ENCODE results near the gene NASP.

The NASP gene

GRCh38 chr1:45583666-45584350 is at the start of gene NASP:
Gene NASP (plus strand): TSS chr1:45584041. CDS start chr1:45584147, 106 bp downstream.
- peak; percentile 74 for DNase-seq

- no peak for DNase-seq
These were observed 47.7 kb upstream of the NASP start for GRCh38 chr1:45535988-45536766.

GRCh38 chr1:45536886-45537285 is 47.0 kb upstream of the NASP start:
- DNase-seq, result no peak

- DNase-seq, result no peak
These were observed 42.6 kb upstream of the NASP start for GRCh38 chr1:45541193-45541592.

- no peak for DNase-seq
These were observed 41.2 kb upstream of the NASP start for GRCh38 chr1:45542591-45542990.

DNA sequence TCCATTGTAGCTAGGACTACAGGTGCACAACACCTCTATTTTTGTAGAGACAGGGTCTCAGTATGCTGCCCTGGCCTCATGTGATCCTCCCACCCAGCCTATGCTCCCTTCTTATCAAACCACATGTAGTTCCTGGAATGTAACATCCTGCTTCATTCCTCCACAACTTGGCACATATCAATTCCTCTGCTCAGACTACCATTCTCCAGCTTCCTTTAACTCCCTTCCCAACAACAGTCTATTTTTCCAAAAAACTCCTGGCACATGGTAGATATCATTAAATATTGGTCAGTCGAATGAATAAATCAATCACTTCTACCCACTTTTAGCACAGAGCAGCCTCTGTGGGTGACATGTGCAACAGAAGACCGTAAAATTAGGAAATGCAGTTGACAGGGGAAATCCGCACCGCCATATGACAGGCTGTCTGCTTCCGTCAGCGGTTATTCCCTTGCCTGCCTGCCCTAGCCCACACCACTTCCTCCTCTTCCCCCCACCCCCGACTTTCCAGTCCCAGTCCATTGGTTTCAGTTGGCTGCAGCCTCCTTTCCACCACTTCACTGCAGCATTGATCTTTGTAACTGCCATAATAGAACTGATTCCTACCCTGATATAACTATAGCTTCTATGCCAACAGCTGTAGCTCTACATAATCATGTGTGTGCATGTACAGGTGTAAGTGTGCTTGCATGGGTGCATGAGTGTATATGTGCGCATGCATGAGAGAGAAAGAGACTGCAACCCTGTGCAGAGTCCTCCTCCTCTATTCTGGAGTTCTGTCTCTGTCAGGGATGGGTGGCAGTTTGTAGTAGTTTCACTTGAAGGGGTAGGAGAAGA is 40.0 kb upstream of the NASP start:
- DNase-seq, result no peak

DNA sequence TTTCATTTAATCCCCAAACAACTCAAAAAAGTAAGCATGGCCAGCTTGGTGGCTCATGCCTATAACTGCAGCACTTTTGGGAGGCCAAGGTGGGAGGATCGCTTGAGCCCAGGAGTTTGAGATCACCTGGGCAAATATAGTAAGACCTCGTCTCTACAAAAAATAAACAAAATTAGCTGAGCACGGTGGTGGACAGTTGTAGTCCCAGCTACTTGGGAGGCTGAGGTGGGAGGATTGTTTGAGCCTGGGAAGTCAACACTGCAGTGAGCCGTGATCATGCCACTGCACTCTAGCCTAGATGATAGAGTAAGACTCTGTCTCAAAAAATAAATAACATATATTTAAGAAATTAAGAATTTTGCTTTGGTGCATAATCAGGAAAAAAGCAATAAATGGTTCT is 39.3 kb upstream of the NASP start:
- no peak for DNase-seq

GRCh38 chr1:45545019-45545493 is 38.8 kb upstream of the NASP start:
- no peak for DNase-seq

DNA sequence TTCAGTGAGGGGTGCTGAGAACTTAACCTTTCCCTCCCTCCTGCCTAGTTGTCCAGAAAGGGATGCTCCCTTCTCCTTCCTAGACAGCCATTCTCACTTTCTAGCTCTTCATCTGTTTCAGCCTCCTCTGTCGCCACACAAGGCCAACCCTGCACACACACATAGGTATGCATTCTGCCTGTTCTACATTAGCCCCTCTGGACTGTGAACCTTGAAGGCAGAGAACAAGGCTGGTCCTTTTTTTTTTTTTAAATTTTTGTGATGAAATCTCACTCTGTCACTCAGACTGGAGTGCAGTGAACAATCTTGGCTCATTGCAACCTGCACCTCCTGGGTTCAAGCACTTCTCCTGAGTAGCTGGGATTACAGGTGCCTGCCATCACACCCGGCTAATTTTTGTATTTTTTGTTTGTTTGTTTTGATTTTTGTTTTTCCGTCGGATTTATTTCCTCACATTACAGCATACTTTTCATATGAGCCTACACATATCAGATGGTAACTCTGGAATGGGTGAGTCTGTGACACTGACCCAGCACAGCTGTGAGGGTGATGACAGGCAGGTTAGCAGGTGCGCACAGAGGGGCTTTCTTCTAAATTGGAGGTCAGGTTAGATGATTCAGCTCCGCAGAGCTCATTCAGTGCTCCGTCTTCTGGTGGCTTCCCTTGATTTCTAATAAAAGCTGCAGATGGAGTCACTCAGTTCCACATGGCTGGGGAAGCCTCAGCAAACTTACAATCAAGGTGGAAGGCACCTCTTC is 38.1 kb upstream of the NASP start:
- no peak for DNase-seq

GRCh38 chr1:45550401-45551351 is 33.2 kb upstream of the NASP start, which contains the start of gene AKR1A1:
Gene AKR1A1 (plus strand): TSS chr1:45550826. CDS start chr1:45561795, 10,969 bp downstream.
- DNase-seq, result peak; percentile 94

DNA sequence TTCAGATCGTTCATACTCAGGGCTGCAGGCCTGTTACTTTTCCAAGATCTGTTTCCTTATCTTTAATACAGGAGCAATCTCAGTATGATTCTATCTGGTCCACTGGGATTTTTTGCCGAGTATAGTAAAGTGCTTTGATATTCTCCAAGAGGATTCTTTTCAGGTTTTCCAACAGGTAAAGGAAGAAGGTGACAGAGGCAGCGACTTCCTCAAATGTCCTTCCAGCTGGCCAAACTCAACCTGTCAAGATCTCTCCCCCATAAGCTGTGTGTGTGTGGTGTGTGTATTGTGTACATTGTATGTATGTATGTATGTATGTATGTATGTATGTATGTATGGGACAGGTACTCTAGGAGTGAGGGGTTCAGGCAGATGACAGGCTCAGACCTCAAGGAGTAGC is 32.2 kb upstream of the NASP start:
- DNase-seq, result no peak

DNA sequence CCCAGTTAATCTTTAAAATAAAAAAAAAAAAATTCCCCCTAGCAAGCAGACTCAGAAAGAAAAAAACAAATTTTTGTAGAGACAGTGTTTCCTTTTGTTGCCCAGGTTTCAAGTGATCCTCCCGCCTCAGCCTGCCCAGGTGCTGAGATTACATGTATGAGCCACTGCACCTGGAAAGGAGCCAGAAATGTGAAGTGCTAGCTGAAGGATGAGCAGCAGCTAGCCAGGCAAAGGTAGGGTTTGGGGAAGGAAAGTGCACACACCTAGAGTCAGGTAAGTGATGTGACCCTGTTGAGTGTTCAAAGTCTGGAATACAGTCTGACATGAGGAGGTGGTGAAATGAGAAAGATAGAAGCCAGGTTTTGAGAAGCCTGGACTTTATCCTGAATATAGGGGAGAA is 31.5 kb upstream of the NASP start:
- peak; percentile 90 for DNase-seq

DNA sequence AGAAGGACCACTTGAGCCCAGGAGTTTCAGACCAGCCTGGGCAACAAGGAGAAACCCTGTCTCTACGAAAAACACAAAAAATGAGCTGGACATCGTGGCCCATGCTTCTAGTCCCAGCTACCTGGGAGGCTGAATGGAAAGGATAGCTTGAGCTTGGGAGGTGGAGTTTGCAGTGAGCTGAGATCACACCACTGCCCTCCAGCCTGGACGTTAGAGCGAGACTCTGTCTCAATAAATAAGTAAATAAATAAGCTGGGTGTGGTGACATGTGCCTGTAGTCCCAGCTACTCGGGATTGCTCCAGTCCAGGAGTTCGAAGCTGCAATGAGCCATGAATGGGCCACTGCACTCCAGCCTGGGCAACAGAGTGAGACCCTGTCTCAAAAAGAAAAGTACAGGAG is 29.6 kb upstream of the NASP start:
- DNase-seq, result no peak

- DNase-seq, result peak; percentile 72
These were observed 26.4 kb upstream of the NASP start for GRCh38 chr1:45557422-45557944.

- no peak for DNase-seq
These were observed 20.0 kb upstream of the NASP start for GRCh38 chr1:45563843-45564242.

- DNase-seq, result no peak
These were observed 17.1 kb upstream of the NASP start for GRCh38 chr1:45566722-45567121.

DNA sequence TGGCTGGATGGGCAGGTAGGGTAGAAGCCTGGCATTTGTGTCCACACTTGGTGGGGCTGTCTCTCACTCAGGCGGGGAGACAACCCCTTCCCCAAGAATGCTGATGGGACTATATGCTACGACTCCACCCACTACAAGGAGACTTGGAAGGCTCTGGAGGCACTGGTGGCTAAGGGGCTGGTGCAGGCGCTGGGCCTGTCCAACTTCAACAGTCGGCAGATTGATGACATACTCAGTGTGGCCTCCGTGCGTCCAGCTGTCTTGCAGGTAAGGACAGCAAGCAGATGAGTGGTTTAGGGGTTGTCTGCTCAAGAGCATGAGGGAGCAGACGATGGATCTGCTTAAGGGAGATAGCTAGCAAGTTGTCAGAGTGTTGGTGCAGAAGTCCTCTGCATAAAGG is 15.9 kb upstream of the NASP start:
- DNase-seq, result no peak

DNA sequence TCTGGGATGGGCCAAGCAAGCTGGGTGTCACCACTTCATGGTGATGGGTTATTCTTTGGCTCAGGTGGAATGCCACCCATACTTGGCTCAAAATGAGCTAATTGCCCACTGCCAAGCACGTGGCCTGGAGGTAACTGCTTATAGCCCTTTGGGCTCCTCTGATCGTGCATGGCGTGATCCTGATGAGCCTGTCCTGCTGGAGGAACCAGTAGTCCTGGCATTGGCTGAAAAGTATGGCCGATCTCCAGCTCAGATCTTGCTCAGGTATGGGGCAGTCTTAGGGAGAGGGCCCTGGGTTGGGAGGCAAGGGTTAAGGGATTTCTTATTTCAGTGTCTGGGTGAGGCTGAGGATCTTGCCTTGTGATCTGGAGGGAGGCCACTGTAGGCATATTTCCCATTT is 15.4 kb upstream of the NASP start:
- no peak for DNase-seq

DNA sequence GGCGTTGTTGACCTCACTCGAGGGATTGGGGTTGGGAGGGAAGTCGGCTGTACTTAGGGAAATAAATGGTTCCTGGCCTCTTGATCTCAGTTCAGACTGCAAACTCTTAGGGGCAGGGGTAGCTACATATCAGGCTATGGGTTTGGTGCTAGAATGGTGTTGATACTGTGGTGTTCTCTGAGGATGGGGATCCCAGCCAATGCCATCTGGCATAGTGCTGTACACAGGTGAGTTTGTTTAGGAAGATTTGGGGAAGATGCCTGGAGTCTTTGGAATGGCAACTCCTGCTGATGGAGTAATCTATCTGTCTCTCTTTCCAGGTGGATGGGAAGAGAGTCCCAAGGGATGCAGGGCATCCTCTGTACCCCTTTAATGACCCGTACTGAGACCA is 14.3 kb upstream of the NASP start:
- DNase-seq, result no peak

- peak; percentile 55 for DNase-seq
These were observed 13.8 kb upstream of the NASP start for GRCh38 chr1:45569962-45570581.

- no peak for DNase-seq
These were observed 13.2 kb upstream of the NASP start for GRCh38 chr1:45570631-45571030.
